Measurements from ENCODE around the gene CD151.

DNA sequence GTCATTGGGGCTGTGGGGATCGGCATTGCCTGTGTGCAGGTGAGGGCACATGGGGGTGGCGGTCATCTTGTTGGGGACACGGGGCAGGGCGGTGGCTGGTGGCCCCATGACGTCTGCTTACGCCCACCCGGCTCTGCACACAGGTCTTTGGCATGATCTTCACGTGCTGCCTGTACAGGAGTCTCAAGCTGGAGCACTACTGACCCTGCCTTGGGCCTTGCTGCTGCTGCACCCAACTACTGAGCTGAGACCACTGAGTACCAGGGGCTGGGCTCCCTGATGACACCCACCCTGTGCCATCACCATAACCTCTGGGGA is 5.2 kb downstream of the CD151 start:
- TF ChIP-seq CTCF (IDR thresholded peaks at IDR 0.05) (no peak), POLR2A (IDR thresholded peaks at IDR 0.05) (no peak)
